GM12892 (cell line): ENCODE data around the gene GNG10.
A peak's percentile ranks its signal among the peaks of the same experiment; 100 is the strongest.

Source experiments
- DNase-seq: peaks from one replicate; pipeline ENCODE4 v3.0.0; 2011; ENCODE audit not compliant: insufficient read length
- FAIRE-seq: peaks from 2 replicates; lab custom pipeline; 2011; peaks lifted over from hg19 to GRCh38; lab: Jason Lieb, UNC
- POLR2A ChIP-seq: IDR thresholded peaks from 2 replicates; pipeline ENCODE4 v1.6.1; 2011; ENCODE audit warnings: low read depth, low read length, control low read depth
- POLR2AphosphoS5 ChIP-seq: IDR thresholded peaks from 2 replicates; pipeline ENCODE4 v1.6.1; 2011; ENCODE audit warnings: low read depth, low read length, control low read depth
- TAF1 ChIP-seq: IDR thresholded peaks from 2 replicates; pipeline ENCODE4 v1.6.1; 2011; ENCODE audit warnings: low read depth, mild to moderate bottlenecking, control low read depth, low read length, borderline replicate concordance

GNG10 gene

DNA sequence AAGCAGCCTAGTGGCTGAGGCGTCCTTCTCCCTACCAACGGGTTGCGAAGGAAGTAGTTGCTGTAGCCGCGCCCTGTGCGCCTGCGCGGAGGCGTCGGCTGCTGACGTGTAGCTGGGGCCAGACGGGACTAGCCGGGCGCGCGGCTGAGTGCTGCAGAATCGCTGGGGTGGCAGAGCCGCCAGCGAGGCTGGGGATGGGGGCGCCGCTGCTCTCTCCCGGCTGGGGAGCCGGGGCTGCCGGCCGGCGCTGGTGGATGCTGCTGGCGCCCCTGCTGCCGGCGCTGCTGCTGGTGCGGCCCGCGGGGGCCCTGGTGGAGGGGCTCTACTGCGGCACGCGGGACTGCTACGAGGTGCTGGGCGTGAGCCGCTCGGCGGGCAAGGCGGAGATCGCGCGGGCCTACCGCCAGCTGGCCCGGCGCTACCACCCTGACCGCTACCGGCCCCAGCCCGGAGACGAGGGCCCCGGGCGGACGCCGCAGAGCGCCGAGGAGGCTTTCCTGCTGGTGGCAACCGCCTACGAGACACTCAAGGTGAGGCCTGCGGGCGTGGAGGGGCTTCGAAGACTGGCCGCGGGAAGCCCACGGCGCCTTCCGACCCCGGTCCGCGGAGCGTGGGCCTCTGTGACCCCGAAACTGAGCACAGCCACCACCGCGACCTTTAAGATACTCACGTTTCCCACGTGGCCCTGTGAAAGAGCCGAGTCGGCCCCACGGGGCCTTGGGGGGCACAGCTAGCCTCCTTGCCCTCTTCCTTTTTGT, 30.0 kb upstream of the GNG10 start, which contains the start of gene DNAJC25:
TSS of gene DNAJC25 (plus strand) at position 121 of the 758 bp plus-strand sequence. CDS start at position 195, 74 bp downstream.
- DNase-seq (peak; percentile 98), FAIRE-seq (peak; percentile 100)
- TF ChIP-seq POLR2AphosphoS5: peak; percentile 96
- peak; percentile 100 for TF ChIP-seq POLR2A
- peak; percentile 87 for TF ChIP-seq TAF1

- no peak for TF ChIP-seq POLR2A
- no peak for TF ChIP-seq TAF1
- no peak for TF ChIP-seq POLR2AphosphoS5
- no peak for DNase-seq
- no peak for FAIRE-seq
These were observed 29.3 kb upstream of the GNG10 start for GRCh38 chr9:111632060-111632459.

GRCh38 chr9:111632695-111633388, 28.6 kb upstream of the GNG10 start:
- DNase-seq: no peak
- FAIRE-seq: no peak
- TF ChIP-seq POLR2A (no peak), TAF1 (no peak)

DNA sequence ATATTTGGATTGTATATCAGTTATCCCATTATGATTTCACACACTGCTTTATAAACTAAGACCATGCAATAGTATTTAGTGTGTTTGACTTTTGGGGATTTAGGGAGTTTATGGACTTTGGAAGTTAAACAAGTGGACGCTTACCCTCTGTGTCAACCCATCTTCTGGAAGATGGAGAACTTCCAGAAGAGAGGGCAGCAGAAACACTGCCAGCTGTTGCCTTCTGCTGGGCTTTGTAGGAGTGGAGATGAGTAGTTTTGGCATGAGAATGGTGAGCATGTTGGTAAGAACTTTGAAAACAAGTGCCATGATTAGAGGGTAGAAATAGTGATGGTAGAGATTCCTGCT, 28.0 kb upstream of the GNG10 start:
- FAIRE-seq (no peak), DNase-seq (no peak)
- no peak for TF ChIP-seq POLR2AphosphoS5
- no peak for TF ChIP-seq POLR2A
- no peak for TF ChIP-seq TAF1

DNA sequence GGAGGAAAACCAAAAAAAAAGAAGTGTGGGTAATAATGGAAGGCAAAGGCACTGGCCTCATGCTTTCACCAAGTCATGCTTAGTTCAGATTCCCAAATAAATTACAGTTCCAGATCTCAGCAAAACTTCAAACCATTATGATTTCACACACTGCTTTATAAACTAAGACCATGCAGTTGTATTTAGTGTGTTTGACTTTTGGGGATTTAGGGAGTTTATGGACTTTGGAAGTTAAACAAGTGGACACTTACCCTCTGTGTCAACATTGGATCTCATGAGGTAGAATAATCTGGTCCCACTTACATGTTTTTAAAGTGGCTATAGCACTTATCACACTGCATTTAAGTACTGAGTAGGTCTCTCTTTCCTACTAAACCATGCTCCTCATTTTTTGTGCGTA, 26.5 kb upstream of the GNG10 start:
- TF ChIP-seq TAF1 (no peak), POLR2A (no peak), POLR2AphosphoS5 (no peak)
- DNase-seq (no peak), FAIRE-seq (no peak)

DNA sequence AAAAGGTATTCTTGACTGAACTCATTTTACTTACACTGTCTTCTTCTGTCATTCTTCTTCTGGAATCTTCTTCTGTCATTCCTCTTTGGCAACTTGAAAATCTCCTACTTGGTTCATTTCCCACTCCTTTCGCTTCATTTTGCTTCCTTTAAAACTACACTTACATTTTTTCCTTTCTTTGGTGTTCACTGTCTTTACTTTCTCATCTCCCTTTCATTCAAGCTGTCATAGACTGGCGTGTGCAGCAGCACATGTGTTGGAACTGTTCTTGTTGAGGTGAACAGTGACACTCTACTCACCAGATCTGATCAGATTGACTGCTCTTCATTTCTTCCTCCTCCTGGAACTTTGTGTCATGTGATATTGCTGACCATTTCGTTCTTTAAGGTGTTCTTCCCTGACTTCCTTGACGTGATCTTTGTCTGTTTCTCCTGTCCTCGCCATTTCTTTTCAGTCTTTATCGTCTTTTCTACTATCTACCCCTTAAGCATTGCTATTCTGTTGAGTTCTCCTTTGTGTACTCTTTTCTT, 23.9 kb upstream of the GNG10 start:
- FAIRE-seq (no peak), DNase-seq (no peak)
- TF ChIP-seq POLR2AphosphoS5: no peak
- no peak for TF ChIP-seq TAF1
- TF ChIP-seq POLR2A: no peak

DNA sequence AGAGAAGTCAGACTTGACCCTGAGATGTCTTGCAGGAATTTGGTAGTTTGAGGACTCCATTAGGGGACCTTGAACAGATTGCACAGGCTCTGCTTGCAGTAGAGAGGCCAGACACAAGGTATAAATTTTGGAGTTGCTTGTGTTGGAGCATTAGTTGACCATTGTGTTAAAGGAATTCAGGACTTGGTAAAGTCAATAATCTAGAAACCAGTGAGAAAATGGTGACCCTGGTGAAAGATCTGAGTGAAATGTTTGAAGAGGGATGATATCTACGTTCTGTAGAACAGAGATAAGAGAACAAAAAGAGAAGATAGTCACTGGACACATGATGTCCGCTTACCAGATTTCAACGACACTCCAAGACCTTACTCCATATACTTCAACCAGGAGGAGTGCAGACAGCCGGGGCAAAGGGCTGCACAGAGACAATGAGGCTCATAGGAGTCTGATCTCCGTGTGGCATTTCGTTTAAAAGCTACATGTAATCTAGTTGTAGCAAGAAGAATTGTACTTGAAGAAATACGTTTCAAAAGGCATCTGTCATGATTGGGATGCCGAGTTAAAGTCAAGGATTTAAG, 17.1 kb upstream of the GNG10 start:
- TF ChIP-seq POLR2A: no peak
- no peak for TF ChIP-seq POLR2AphosphoS5
- TF ChIP-seq TAF1: no peak
- no peak for DNase-seq
- FAIRE-seq: no peak

- no peak for TF ChIP-seq POLR2AphosphoS5
- no peak for TF ChIP-seq TAF1
- no peak for TF ChIP-seq POLR2A
These were observed 15.6 kb upstream of the GNG10 start for GRCh38 chr9:111645806-111646205.

GRCh38 chr9:111646417-111646816, 15.0 kb upstream of the GNG10 start:
- DNase-seq (no peak), FAIRE-seq (no peak)
- TF ChIP-seq POLR2A (no peak), TAF1 (no peak), POLR2AphosphoS5 (no peak)

More at GRCh38 chr9:111645806-111646205, 15.6 kb upstream of the GNG10 start:
- no peak for FAIRE-seq
- no peak for DNase-seq

- DNase-seq (no peak), FAIRE-seq (no peak)
- TF ChIP-seq TAF1 (no peak), POLR2A (no peak), POLR2AphosphoS5 (no peak)
These were observed 13.3 kb upstream of the GNG10 start for GRCh38 chr9:111648066-111648465.

GRCh38 chr9:111649016-111649415, 12.4 kb upstream of the GNG10 start:
- no peak for FAIRE-seq
- TF ChIP-seq POLR2AphosphoS5: no peak
- no peak for TF ChIP-seq POLR2A
- TF ChIP-seq TAF1: no peak
- DNase-seq: no peak

GRCh38 chr9:111657051-111657450, 4.4 kb upstream of the GNG10 start:
- no peak for FAIRE-seq

More at GRCh38 chr9:111657051-111657450, 4.4 kb upstream of the GNG10 start:
- TF ChIP-seq POLR2A: no peak
- TF ChIP-seq TAF1: no peak
- no peak for TF ChIP-seq POLR2AphosphoS5
- DNase-seq: no peak
